ENCODE data around the gene KRTCAP2. TPM values are rescaled to one million over a fixed set of nuclear protein-coding genes. Genes with fewer than 3 reads are reported as not detected.

The KRTCAP2 gene
- total RNA-seq, 1 donor = 65.6 TPM

DNA sequence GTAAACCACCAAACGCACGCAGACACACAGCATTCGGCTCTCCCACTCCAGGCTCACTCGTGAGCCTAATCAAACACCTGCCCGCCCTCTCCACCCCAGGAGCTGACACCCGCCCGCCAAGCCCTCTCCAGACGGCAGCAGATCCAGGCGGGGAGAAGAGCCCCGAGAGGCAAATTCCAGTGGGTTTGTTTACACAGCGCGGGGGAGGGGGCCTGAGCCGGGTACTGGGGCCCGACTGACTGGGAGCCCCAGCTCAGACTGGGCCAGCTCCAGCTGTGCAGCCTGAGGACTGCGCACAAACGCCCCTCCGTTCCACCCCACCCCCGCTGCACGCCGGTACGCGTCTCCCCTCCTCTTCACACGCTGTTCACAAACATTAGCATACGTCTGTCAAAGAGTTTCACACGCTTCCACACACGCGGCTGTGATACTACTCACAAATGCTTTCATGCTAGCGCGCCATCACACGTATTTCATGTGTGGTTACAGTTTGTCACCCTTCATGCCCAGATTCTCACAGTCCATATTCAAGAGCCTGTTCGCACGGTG, 46.5 kb downstream of the KRTCAP2 start:
- DNase-seq (ENCODE audit: low read depth) = peak; percentile 28
- TF ChIP-seq, protein P1, sequence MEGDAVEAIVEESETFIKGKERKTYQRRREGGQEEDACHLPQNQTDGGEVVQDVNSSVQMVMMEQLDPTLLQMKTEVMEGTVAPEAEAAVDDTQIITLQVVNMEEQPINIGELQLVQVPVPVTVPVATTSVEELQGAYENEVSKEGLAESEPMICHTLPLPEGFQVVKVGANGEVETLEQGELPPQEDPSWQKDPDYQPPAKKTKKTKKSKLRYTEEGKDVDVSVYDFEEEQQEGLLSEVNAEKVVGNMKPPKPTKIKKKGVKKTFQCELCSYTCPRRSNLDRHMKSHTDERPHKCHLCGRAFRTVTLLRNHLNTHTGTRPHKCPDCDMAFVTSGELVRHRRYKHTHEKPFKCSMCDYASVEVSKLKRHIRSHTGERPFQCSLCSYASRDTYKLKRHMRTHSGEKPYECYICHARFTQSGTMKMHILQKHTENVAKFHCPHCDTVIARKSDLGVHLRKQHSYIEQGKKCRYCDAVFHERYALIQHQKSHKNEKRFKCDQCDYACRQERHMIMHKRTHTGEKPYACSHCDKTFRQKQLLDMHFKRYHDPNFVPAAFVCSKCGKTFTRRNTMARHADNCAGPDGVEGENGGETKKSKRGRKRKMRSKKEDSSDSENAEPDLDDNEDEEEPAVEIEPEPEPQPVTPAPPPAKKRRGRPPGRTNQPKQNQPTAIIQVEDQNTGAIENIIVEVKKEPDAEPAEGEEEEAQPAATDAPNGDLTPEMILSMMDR (IDR thresholded peaks at IDR 0.05; ENCODE audit: insufficient read depth, low read depth, low read length) = no peak
- peak overlapping the region; percentile 60 for H3K4me3 ChIP-seq (ENCODE audit: low read depth, low read length)

DNA sequence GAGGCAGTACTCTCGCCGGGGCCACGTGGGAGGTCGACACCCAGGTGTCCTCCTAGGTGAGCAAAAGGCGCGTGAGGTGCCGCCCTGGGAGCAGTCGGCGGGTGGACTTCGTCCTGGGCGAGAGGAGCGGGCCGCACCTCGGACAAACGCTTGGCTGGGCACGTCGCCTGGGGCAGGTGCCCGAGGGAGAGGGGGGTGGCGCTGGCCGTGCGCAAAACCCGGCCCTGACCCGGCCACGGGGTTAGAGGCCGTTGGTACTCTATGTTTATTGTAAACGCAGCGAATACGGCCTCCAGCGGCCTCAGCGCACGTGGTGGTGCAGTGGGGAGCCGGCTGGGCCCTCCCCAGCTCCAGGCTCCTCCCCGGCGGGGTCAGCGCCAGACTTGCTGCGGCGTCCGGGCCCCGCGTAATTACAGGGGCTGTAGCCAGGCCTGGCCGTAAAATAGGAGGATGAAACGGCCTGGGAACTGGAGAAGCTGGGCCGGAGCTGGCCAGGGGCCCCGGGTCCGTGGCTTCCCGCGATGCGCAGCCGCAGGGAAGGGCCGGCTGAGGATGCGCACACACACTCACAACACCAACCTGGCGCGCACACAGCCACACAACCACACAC, 47.1 kb downstream of the KRTCAP2 start:
- peak overlapping the region; percentile 60 for H3K4me3 ChIP-seq (ENCODE audit: low read depth, low read length)
- DNase-seq (ENCODE audit: low read depth) = peak; percentile 33

DNA sequence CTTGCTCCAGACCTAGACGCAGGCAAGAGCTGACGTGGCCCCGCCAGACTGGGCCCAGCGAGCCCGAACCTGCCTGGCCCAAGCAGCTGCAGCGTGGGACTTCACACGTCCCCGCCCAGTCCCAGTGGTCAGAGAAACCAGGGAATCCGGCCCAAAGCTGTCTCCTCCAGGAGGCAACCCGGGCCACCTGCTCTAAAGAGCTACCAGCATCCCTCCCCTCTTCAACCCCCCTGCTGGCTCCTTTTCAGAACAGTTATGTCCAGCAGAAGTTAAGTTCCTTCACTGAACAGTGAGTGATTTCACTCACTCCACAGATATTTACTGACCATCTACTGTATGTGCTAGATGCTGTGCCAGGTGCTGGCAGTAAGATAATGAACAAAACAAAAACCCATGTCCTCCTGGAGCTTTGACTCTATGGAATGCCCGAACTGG, 47.6 kb downstream of the KRTCAP2 start:
- no peak overlapping the region for H3K4me3 ChIP-seq (ENCODE audit: low read depth, low read length)
- DNase-seq (ENCODE audit: low read depth) = no peak
- TF ChIP-seq, protein P1 (IDR thresholded peaks at IDR 0.05; ENCODE audit: insufficient read depth, low read depth, low read length) = no peak

More for the DNA sequence above, 47.1 kb downstream of the KRTCAP2 start:
- TF ChIP-seq, protein P1 (IDR thresholded peaks at IDR 0.05; ENCODE audit: insufficient read depth, low read depth, low read length) = no peak

DNA sequence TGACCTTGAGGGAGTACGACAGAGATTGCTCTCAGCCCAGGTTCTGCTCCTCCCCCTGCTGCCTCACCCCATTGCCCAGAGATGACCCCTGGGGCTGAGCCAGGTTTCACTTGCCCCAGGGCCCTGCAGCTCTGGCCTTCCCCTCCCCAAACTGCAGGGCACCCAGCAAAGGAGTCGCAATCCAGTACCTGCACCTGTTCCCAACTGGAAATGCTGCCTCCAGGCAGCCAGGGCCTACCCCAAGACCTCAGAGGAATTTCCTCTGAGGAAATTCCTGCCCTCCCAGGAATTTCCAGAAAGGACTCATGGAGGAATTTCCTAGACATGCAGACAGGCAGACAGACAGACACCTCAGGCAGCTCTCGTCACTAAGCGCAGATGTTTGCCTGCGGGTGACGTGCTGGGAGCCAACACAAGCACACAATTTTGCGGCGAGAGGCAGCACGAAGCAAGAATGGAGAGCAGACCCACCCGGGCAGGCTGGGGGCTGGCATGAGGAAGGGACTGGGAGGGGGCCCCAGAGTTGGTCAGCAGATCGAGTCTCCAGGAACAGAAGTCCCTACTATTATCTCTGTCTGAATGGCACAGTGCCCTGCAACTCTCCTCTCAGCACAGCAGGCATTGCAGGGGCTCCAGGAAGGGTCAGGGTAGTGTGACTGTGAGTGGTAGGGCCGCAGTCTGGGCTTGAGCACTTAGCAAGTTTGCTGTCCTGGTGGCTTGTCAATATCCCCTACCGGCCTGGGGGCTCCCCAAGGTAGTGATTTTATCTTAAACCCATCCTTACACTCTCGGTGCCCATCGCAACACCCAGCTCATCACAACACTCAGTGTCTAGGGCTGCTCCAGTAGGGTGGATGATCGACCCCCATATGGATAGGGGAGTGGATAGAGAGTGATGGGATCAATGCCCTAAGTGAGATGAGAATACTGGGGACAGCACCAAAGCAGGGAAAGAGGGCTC, 48.3 kb downstream of the KRTCAP2 start:
- no peak overlapping the region for H3K4me3 ChIP-seq (ENCODE audit: low read depth, low read length)
- DNase-seq (ENCODE audit: low read depth) = no peak
- TF ChIP-seq, protein P1 (IDR thresholded peaks at IDR 0.05; ENCODE audit: insufficient read depth, low read depth, low read length) = no peak

DNA sequence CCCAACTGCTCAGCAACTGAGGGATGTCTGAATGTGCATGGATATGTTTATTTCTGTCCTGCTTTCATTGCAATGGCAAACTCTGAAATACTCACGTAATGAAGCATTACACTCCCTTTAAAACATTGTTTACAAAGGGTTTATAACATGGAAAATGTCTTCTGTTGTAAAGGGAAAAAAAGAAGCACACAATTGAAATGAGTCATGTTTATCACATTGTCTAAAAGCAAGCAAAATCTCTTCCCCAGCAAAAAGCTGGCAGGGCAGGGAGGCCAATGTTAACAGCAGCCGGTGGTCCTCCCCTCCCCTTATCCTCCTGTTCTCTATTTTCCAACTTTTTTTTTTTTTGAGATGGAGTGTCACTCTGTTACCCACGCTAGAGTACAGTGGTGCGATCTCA, 49.3 kb downstream of the KRTCAP2 start:
- TF ChIP-seq, protein P1 (IDR thresholded peaks at IDR 0.05; ENCODE audit: insufficient read depth, low read depth, low read length) = no peak
- H3K4me3 ChIP-seq (ENCODE audit: low read depth, low read length) = no peak overlapping the region
- no peak for DNase-seq (ENCODE audit: low read depth)

DNA sequence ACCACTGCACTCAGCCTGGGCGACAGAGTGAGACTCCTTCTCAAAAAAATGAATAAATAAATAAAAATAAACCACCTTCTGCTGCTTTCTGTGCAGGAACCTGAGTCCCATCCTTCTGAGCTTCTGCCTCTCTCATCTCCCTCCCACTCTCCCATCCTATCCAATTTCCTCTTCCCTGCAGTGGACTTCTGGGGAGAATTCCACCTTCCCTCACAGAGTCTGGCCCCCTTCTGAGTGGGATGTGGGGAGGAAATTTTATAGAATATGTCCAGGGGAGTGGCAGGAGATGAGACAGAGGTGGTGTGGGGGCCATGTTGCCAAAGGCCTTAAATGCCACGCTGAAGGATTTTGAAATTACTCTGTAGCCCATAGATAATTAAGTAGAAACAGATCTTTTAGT, 50.8 kb downstream of the KRTCAP2 start:
- no peak for DNase-seq (ENCODE audit: low read depth)
- TF ChIP-seq, protein P1 (IDR thresholded peaks at IDR 0.05; ENCODE audit: insufficient read depth, low read depth, low read length) = no peak
- no peak overlapping the region for H3K4me3 ChIP-seq (ENCODE audit: low read depth, low read length)
